ENCODE measurements around the gene MAGEB1.

MAGEB1 gene

GRCh38 chrX:30246769-30247489, at the start of gene MAGEB1:
Gene MAGEB1 (plus strand): TSS chrX:30247146. CDS start chrX:30250494, 3,348 bp downstream.
- DNase-seq = no peak

GRCh38 chrX:30212172-30212571, 34.8 kb upstream of the MAGEB1 start:
- no peak for DNase-seq

GRCh38 chrX:30215357-30215843, 31.5 kb upstream of the MAGEB1 start, which contains the start of gene MAGEB2:
Gene MAGEB2 (plus strand): TSS chrX:30215563. CDS start chrX:30218581, 3,018 bp downstream.
- DNase-seq = no peak

- DNase-seq = no peak
Observed at GRCh38 chrX:30217465-30217864, 29.5 kb upstream of the MAGEB1 start.

- DNase-seq = no peak
Observed at GRCh38 chrX:30219372-30219771, 27.6 kb upstream of the MAGEB1 start.

- no peak for DNase-seq
Observed at GRCh38 chrX:30220661-30221060, 26.3 kb upstream of the MAGEB1 start.

- no peak for DNase-seq
Observed at GRCh38 chrX:30224536-30224935, 22.4 kb upstream of the MAGEB1 start.

- DNase-seq = no peak
Observed at GRCh38 chrX:30228526-30228925, 18.4 kb upstream of the MAGEB1 start.

GRCh38 chrX:30230395-30230794, 16.6 kb upstream of the MAGEB1 start, which contains the start of gene MAGEB3:
Gene MAGEB3 (plus strand): TSS chrX:30230657. CDS start chrX:30235925, 5,268 bp downstream.
- DNase-seq = no peak

- DNase-seq = no peak
Observed at GRCh38 chrX:30241724-30242415, 5.1 kb upstream of the MAGEB1 start, which contains the start of gene MAGEB4. Gene MAGEB4 (plus strand): TSS chrX:30242000. CDS start chrX:30242136, 136 bp downstream.

- DNase-seq = no peak
Observed at GRCh38 chrX:30248854-30249253, 1.9 kb downstream of the MAGEB1 start.

- no peak for DNase-seq
Observed at GRCh38 chrX:30253257-30253656, 6.3 kb downstream of the MAGEB1 start.

GRCh38 chrX:30259927-30260326, 13.0 kb downstream of the MAGEB1 start:
- no peak for DNase-seq

GRCh38 chrX:30261012-30261411, 14.1 kb downstream of the MAGEB1 start:
- no peak for DNase-seq

- DNase-seq = no peak
Observed at GRCh38 chrX:30262763-30263162, 15.8 kb downstream of the MAGEB1 start.

- no peak for DNase-seq
Observed at GRCh38 chrX:30270639-30271038, 23.7 kb downstream of the MAGEB1 start.

- no peak for DNase-seq
Observed at GRCh38 chrX:30275498-30275897, 28.6 kb downstream of the MAGEB1 start.

GRCh38 chrX:30278365-30278764, 31.4 kb downstream of the MAGEB1 start:
- no peak for DNase-seq

- DNase-seq = no peak
Observed at GRCh38 chrX:30280428-30280827, 33.5 kb downstream of the MAGEB1 start.

GRCh38 chrX:30282527-30282926, 35.6 kb downstream of the MAGEB1 start:
- DNase-seq = no peak

- no peak for DNase-seq
Observed at GRCh38 chrX:30283456-30284200, 36.7 kb downstream of the MAGEB1 start.

- no peak for DNase-seq
Observed at GRCh38 chrX:30296408-30297254, 49.7 kb downstream of the MAGEB1 start.
